HG03139 (cell line): ENCODE data around the gene ALK.

Experiments
- ATAC-seq: cut with Tn5 transposase; IDR thresholded peaks from one replicate; pipeline ENCODE4 v1.9.1; 2021; ENCODE audit not compliant: unreplicated experiment

Gene ALK

DNA sequence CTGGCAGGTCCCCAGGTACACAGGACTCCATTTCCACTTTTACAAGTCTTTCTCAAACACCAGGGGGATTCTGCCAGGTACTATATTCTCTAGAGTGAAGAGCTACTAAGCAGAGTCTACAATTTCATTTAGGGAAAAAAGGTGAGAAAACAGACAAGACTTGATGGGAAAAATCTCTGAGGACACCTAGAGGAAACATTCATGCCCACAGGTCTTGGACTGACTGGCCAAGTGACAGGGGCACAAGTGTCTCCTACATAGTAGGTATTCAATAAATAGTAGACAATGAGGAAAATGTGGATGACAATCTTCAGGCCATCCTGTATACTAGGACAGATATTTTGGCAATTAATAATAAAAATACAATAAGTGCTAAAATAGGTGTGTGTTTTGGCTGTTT, 577.6 kb downstream of the ALK start:
- no peak for ATAC-seq

DNA sequence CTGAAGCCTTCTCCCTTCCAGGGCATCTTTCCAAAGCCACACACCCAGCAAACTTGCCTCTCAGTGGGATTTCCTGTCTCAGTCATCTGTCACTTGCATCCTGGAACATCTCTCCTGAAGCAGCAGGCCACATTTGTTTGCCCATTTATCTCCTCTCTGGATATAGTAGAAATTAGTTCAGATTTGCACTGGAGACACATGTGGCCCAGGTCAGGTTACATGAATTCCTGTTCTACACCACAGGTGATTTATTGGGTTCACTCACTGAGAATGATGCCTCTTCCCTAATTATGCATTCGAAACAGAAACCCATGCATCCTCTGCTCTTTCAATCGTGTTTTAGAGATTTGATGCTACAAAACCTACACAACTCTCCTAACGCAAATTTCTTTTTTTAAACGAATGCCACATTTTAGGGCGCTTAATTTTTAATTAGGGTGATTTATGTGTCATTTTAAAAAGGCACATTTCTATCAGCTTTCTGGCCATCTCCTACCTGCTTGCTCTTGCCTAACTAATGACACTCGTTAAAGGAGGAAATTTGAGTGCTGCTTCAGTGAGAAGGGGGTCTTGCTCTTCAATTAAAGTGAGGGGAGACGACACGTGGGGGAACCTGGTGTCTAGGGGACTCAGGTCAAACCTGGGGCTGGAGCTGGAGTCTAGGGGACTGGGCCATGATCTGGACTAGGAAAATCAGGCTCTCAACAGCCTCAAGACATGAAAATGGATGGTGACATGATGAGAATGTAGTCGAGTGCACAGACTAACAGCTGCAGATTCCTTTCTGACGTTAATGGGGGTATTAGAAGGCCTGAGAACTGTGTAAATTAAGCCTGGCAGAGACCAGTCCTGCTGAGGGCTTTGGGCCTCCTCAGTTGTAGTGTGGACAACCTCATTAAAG, 584.8 kb downstream of the ALK start:
- ATAC-seq: no peak

DNA sequence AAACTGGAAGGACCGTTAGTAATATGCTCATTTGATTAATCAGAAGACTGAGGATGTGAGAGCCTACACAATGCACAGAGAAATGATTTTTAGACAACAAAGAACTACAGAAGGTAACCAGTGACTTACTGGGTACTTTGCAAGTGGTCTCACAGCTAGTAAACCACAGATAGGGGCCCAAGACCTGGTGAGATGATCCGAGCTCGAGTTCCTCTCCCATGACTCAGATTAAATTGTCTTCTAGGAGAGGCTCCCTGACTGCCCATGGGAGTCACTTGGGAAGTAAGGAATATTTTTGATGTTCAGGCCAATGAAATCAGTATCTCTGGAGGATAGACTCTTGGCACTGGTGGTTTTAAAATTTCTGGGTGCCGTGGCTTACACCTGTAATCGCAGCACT, 586.0 kb downstream of the ALK start:
- ATAC-seq: no peak

DNA sequence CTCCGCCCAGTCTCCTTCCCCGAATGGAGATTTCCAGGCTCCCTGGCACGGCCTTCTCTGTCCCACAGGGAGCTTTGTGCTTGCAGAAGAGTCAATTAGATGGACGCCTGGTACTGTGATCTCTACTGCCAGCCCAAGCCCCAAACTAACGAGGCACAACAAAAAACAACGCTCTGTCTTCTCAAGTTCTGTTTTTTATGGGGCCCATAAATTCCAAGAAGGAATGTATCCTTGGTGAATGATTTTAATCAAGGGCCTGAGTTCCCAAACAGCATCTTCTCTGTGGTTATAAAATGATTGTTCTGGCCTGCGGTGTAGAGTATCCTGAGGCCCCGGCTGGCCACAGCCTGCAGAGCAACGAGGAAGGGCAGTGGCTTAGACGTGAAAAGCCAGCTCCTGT, 586.7 kb downstream of the ALK start:
- ATAC-seq: no peak

DNA sequence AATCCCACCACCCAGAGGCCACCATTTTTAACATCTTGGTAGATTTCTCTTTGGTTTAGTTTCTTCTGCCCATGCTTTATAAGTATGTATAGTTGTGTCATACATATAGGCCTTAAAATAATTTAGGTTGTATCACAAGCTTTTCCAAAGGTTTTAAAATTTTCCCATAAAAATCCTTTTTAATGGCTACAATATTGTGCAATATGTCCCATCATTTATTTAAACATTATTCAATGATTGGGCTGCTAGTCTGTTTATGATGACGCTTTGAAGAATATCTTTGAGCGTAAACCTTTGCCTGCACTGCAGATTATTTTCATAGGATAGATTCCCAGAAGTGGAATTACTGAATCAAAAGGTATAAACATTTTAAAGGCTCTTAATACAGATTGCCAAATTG, 588.8 kb downstream of the ALK start:
- no peak for ATAC-seq

DNA sequence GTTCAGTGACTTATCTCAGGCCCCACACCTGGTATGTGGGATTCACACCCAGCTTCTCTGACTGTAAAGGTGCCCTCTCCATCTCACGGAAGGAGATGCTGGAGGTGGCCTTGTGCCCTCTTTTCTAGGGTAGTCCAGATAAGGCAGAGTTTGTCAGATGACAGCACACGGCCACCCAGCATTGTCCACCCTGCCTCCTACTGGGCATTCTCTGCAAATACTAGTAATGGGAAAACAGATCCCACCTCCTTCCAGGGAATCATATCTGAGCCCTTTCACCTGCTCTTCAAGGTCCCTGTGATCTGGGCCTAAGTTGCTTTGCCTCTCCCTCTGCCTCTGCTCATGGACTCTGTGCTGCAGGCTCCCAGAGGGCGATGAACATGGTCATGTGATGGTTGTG, 591.5 kb downstream of the ALK start:
- ATAC-seq: no peak

DNA sequence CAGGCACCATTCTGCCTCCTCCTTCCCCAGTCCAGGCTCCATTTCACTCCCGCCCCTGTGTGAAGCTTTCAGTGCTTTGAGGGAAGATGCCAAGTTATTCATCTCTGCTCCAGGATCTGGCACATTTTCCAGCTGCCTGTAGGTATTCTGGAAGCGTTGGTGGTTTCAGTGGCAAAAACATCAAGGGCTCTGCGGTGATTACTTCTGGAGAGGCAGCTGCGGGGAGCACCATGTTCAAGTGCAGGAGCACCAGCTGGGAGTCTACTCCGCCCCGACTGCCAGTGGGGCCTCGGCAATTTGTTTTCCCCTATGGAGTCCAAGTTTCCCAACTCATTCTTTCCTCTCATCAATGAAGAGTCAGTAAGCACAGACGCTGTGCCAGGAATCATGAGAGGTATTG, 594.5 kb downstream of the ALK start:
- no peak for ATAC-seq

DNA sequence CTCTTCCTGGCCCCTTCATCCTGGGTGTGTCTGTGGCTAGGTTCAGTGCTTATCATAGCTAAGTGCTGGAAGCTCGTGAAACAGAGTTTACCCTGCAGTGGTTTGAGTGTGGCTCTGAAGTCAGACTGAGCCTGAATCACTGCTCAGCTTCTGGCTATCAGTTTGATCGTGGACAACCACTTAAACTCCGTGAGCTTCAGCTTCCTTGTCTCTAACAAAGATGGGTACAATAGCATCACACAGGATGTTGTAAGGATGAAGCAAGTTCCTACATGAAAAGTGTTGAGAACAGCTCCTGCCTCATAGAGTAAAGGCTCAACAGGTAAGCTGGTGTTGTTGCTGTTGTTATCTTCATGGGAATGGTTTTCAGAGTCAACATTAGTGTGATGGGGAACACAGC, 595.8 kb downstream of the ALK start:
- ATAC-seq: no peak

DNA sequence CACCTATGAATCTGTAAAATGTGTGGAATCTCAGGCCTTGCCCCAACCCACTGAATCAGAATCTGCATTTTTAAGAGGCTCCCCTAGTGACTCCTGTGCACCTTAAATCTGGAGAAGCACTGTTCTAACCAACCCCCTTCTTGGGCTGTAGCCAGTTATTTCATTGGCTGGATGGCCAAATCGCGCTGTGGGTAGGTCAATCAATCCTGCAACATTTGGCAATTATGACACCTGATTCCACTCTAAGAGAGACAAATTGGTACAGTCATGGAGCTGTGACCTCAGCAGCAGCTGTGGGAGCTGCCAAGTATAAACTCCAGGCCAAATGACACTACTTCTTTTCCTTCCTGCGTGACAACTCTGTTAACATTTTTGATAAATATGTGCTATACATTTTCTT, 597.4 kb downstream of the ALK start:
- no peak for ATAC-seq

DNA sequence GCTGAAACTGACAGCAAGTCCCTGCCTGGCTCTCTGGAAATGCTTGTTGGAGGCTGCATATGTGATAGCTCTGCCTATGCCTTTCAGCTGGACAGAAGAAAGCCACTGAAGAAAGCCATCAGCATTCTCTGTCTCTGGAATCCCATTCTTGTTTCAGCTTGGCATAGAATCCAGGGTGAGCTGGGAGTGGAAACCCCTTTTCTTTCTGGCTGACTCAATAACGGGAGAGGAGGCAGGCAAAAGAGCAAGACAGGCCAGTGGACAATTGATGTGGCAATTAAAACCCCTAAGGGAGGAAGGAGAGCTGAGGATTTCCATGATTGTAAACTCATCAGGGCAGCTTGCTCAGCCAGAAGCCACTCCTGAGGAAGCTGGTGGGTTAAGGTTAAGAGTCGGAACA, 598.1 kb downstream of the ALK start:
- ATAC-seq: no peak

DNA sequence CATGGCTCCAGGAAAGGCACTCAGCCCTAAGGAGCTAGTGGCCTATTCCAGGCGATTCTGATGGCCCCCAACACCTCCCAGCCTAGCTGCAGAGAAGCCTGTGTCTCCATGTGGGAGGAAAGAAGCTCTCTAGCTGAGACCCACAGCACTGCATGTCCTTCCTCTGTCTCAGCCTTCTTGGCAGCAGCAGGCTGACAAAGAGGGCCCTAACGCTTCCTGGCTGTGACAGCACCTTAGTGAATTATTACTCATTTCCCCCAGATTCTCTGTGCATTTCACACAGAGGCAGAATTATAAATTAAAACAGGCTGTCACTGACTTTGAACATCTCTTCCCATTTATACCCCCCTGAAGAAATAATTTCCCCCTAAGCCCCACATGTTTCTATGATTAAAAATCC, 599.4 kb downstream of the ALK start:
- no peak for ATAC-seq

DNA sequence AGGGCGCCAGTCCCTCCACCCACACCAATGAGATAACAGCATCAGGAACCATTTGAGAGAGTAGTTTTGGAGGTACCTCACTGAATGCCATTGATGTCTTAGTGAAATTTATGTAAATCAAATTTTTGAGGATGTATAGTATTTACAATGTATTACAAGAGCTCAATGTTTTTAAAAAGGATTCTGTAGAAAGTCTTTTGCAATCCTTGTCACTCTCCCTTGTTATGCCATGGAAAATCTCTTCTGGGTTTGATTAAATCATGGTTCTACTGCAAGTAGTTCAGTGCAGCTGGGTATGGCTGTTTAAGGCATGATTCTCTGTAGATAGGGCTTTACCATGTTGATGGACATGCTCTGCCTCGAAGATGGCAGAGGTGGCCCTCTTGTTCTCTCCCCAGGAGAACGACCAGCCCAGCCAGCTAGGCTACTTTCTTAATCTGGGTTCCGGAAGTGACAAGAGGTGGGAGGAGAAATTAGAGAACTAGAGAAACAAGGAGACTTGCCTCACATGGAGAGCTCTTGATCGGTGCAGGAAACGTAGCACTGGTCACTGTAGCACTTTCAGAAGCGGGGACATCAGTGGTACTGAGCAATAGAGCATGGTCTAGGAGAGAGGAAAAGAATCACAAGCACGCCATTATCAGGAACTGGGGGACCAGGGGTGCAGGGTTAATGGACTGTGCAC, 603.4 kb downstream of the ALK start:
- ATAC-seq: no peak

DNA sequence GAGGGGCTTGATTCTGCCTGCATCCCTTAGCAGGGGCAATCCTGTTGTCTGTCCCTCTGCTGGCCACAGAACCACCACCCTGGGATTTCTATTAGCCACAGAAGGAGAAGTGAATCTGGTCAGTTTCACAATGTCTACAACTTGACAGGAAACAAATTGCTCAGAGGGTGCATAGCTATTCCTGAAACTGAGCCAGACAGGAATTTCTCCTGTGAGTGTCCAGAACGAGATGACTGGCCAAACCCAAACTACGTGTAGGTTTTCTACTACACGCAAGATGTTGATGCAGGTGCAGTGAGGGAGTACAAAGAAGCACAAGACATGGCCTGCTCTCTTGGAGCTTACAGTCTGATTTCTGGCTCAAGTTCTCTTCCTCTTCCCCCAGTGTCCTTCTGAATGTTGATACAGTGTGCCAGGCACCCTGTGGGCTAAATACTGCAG, 604.3 kb downstream of the ALK start:
- ATAC-seq: no peak

DNA sequence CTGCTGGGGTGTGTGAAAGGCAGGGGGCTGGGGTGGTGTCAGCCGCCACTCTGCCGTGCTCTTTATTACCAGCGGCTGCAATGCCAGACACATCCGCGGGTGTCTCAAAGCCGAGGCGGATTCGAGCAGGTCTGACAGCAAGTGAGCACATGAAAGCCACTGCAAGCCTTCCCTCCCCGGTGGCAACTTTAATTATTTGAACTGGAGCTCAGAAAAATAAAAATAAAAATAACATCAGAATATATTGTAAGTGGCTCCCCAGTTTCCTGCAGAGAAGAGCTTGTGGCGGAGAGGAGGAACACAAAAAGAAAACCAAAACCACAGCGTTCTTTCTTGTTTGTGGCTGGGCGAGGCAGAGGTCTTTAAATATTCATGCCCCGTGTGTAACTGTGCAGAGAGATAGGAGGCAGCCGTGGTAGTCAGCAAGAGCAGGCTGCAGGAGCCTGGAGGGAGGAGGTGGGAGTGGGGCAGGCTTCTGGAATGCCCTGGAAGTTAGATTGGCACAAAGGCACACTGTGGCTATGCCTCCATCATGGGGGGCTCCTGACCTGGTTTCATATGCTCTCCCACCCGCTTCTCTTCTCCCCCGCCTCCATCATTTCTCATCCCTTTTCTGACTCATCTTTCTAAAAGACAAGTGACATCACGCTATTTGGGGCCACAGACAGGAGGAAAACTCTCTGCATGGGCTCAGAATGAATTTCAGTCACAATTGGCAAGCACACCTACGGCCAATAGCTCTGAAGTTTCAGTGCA, 606.4 kb downstream of the ALK start:
- peak; percentile 58 for ATAC-seq

DNA sequence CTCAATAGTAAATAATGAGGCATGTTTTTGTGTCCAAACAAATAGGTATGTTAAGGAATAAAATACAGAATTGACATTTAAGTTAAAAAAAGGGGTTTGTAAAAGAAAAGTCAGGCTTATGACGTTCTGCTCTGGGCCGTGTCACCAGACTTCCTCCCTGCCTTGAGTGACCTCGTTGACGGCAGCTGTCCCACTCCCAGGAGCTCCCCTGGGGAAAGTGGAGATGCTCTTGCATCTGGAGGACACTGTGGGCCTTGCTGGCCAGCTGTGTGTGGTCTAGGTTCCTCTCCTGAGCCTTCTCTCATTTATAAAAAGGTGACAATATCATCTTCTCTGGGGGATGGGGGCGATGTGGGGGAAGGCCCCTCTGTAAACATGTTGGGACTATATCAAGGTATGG, 609.9 kb downstream of the ALK start:
- ATAC-seq: no peak

DNA sequence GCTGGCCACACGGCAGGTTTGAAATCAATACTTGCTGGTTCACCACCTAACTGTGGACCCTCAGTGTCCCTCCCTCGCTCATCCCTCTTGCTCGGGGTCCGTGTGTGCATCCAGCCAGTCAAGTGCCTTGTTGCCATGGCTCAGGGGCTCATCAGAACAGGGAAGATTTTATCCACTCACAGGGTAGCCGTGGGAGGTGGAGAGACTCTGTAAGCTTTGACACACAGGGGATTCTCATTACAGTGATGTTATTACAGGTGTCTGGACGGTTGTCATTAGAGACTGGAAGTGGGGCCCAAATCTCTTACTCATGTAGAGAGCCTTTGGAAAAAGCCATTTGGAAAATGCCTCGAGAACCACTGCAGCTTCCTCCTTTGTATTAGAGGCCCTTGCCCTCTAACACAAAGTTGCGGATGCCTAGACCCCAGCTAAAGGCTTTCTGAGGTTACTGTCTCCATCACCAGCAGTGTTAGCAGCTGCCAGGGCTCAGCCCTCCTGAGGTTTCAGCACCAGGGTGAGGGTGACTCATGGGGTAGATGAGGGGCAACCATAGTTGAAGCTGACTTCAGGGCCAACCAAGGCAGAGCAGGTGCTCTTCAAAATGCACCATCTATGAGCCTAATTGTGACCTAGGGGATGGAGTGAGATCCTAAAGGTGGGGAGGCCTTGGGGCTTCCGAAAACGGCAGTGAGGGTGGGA, 610.6 kb downstream of the ALK start:
- no peak for ATAC-seq

DNA sequence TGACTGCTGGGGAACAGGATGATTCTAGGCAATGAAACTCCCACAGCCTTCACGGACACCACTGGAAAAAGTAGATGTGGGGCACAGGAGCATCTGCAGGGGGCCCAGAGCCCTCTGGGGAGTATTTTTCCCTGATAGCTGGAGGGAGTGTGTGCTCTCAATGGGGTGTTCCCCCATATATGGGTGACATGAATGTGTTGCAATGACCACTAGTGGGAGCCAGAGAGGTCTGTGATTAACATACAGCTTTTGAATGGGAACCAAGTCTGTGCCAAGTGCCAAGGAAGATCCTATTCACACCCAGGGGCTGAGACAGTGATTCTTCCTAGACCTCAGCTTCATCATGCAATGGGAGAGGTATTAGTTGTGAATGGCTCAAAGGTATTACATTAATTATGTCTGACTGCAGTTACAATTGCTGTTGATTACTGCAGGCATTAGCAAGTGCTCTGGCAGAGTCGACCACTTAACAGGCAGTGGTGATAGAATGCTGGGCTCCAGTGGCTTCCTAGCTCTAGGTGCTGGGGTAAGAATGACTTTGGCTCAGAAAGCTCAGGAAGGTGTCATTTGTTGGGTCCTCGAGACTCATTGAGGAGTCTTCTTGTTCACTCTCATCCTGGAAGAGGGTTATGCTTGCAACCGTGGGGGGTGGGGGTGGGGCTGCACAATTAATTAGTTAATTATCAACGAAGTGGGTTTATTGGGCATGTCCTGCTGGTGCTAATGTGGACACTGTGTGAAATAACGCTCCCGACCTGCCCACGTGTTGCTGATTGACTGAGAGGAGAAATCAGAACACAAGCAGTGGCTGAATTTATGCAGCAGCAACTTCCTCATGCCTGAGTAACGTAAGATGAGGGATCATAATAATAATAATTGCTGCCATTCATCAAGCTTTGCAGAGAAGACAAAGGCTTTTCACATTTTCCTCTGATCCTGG, 612.0 kb downstream of the ALK start:
- peak; percentile 78 for ATAC-seq

DNA sequence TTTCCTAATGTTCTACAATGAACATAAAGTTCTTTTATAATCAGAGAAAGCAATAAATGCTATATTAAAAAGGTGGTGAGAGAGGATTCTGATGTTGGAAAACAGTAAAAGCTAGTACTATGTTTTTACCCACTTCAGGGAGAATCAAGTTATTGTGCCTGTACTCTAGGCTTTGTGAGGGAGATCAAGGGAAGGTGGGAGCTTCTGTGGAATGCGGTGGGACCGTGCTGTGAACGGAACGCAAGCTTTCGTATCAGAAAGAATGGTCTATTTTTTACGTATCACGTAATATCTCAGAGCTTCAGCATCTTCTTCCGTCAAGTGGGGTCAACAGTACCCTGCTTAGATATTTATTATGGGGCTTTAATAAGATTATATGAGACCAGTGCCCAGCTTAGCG, 613.0 kb downstream of the ALK start:
- no peak for ATAC-seq

DNA sequence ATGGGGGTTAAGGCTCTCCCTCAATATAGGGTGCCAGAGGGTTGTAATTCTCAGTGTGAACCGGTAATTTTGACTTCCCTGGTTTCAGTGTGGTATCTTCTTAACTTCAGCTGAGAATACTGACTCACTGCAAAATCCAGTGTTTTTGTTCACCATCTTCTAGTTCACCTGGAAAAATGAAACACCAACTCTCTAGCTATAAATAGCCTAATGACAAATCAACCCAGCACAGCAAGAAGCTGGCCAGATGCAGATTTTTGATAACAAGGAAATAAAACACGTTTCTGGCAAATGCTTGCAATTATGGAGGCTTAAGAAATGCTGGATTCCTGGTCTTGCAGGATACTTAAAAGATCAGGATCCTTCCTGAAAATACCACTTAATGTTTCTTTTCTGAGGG, 613.9 kb downstream of the ALK start:
- ATAC-seq: no peak

DNA sequence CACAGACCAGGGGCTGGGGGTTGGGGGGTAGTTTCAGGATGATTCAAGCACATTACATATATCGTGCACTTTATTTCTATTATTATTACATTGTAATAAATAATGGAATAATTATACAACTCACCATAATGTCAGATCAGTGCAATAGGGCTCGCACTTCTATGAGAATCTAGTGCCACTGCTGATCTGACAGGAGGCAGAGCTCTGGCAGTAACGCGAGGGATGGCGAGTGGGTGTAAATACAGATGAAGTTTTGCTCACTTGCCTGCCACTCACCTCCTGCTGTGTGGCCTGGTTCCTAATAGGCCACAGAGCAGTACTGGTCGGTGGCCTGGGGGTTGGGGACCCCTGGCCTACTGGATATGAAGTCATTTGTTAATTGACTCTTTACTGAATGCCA, 615.6 kb downstream of the ALK start:
- ATAC-seq: no peak
